SW480 (cell line): ENCODE measurements around the gene LRRC8D.
A peak's percentile ranks its signal among the peaks of the same experiment; 100 is the strongest.
"Not testable (repeated sequence)": the region's sequence is repeated elsewhere in the genome, so short reads cannot be mapped to it uniquely, and the experiment has no call there.

ENCODE experiments used
- DNase-seq: peaks from one replicate; pipeline ENCODE4 v3.0.0-alpha.2; 2016; ENCODE audit warnings: low spot score

Gene LRRC8D

DNA sequence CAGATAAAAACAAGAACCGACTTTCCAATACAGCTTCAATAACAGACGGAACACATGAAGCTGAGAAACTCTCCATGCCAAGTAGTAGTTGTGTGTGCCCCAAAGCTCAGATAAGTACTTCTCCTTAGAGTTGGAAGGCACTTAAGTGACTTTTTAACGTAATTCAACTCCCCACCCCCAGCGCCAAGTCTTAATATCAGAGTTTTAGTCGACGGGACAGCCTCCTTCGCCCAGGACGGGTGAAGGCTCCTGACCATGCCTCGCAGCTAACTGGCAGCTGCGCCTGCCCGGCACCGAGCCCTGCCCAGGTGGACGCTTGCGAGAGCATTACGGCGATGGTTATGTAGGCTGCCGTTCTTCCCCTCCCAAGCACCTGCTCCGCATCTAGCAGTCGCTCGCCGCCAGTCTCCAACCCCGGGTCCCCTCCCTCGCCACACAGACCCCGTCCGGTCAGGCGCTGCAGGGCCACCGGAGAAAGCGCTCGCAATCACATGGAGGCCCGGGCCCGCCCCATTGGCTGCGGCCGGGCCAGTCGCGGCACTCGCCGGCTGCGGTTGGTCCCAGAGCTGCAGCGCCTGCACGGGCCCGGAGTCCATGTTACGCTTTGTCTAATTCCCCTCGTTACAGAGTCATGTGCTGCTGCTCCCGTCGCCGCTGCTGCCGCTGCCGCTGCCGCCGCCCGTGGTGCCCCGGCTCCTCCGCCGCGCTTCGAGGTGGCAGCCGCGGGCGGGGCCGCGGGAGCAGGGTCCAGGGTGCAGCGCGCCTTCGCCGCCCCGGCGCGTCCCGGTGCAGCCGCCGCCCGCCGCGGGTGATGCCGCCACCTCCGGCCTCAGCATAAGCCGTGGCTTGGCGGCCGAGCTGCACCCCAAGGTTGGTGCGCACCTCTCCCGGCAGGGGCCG is at the start of gene LRRC8D:
Gene LRRC8D, plus strand, starts transcription at position 611 of the 900 bp plus-strand sequence. CDS start 112,037 bp downstream, outside the sequence.
- DNase-seq = peak; percentile 83

DNA sequence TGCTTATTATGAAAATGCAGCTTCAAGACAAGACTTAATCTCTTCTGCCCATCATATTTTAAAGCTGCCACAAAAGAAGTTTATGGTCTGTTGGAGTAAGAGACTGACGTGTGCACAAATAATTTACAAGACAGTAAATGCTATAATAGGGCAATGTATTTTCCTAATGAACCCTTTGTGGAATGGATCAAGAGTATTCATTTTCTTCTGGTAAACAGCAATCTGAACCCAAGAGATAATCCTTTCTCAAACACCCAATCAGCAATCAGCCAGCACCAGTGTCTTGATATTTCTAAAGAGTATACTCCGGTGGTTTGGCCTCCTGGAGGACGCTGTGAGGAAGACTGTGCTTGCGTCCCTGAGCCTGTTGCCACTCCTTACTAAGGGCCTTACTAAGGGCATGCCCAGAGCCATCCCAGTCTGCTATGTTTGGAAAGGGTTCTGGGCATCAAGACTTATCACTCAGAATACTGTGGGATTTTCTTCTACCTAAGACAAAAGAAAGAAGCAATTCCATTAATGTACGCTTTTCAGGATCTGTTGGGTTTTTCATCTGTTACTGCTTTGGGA is 48.8 kb upstream of the LRRC8D start:
- no peak for DNase-seq

GRCh38 chr1:89776104-89776503 is 44.7 kb upstream of the LRRC8D start:
- not testable (repeated sequence) for DNase-seq

DNA sequence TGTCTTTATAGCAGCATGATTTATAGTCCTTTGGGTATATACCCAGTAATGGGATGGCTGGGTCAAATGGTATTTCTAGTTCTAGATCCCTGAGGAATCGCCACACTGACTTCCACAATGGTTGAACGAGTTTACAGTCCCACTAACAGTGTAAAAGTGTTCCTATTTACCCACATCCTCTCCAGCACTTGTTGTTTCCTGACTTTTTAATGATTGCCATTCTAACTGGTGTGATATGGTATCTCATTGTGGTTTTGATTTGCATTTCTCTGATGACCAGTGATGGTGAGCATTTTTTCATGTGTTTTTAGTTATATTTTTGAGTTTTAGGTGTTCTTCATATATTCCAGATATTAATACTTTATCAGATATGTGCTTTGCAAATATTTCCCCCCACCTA is 43.6 kb upstream of the LRRC8D start:
- DNase-seq = not testable (repeated sequence)

GRCh38 chr1:89779151-89779940 is 41.5 kb upstream of the LRRC8D start:
- DNase-seq = no peak

DNA sequence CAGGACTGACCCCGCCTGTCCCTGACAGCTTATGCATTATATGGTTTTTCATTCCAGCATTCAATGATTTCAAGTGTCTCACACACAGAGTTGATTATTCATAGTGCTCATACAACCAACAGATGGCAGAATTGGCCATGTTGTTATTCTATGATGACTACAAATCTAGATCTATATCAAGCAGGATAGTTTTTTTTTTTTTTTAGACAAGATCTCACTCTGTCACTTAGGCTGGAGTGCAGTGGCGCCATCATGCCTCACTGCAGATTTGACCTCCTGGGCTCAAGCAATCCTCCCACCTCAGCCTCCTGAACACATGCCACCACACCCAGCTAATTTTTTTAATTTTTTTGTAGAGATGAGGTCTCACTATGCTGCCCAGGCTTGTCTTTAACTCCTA is 40.1 kb upstream of the LRRC8D start:
- DNase-seq = peak; percentile 61

- peak; percentile 63 for DNase-seq
Observed at GRCh38 chr1:89781494-89782126, 39.2 kb upstream of the LRRC8D start.

DNA sequence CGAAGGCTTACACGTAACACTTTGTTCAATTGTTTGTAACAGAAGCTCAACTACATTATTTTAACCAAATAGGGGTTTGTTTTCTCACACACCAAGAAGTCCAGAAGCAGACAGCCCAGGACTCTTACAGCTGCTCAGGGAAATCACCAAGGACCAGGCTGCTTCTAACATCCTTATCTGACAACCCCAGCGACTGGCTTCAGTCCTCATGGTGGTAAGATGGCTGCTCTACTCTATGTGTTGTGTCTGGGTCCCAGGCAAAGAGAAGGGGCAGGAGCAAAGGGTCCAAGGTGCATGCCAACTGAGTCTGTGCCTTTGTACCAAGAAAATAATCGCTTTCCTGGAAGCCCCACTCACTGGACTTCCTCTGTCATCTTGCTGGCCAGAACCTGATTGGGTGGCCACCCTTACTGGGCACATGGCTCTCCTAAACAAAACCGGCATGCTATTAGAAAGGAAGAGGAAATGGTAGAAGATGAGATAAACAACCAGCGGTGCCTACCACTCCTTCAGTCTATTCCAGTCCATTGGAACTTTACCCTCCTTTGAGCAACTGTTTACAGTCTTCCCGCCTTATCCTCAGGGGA is 34.1 kb upstream of the LRRC8D start:
- no peak for DNase-seq

GRCh38 chr1:89790592-89790991 is 30.2 kb upstream of the LRRC8D start:
- DNase-seq = no peak

GRCh38 chr1:89791064-89791726 is 29.6 kb upstream of the LRRC8D start:
- no peak for DNase-seq

DNA sequence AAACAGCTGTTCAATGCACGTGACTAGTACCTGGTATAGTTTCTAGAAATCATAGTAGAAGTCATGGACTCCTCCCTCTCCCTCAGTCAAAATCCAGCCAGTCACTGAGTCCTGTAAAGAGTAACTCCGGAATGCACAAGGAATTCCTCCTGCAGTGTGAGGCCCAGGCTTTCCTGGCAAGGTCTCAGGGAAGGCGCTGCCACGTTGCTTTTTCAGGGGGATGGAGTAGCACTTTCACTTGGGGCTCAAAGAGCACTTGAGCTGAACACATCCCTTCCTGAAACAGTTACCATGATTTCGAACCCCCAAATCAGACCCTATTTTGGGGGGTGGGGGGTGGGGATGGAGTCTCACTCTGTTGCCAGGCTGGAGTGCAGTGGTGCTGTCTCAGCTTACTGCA is 26.4 kb upstream of the LRRC8D start:
- DNase-seq = no peak

GRCh38 chr1:89795571-89795970 is 25.3 kb upstream of the LRRC8D start:
- not testable (repeated sequence) for DNase-seq

DNA sequence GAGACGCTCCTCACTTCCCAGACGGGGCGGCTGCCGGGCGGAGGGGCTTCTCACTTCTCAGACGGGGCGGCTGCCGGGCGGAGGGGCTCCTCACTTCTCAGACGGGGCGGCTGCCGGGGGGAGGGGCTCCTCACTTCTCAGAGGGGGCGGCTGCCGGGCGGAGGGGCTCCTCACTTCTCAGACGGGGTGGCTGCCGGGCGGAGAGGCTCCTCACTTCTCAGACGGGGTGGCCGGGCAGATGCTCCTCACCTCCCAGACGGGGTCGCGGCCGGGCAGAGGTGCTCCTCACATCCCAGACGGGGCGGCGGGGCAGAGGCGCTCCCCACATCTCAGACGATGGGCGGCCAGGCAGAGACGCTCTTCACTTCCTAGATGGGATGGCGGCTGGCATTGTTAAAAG is 23.0 kb upstream of the LRRC8D start:
- not testable (repeated sequence) for DNase-seq

DNA sequence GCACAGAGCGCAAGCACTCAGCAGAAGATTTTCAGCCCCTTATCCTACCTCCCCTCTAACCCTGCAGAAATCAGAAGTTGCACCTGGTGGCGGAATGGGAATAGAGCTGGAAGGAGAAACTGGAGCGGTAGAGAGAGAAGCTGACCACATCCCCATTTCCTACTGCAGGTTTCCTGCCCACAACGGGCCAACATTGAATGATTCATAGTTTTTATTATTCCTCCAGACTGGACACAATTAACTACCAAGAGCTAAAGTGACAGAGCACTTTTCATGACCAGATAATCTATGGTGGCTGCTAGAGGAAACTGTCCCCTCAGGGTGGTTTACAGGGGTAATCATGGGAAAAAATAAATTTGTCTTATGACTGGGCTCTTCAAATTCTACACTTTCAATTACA is 21.3 kb upstream of the LRRC8D start:
- DNase-seq = peak; percentile 42

DNA sequence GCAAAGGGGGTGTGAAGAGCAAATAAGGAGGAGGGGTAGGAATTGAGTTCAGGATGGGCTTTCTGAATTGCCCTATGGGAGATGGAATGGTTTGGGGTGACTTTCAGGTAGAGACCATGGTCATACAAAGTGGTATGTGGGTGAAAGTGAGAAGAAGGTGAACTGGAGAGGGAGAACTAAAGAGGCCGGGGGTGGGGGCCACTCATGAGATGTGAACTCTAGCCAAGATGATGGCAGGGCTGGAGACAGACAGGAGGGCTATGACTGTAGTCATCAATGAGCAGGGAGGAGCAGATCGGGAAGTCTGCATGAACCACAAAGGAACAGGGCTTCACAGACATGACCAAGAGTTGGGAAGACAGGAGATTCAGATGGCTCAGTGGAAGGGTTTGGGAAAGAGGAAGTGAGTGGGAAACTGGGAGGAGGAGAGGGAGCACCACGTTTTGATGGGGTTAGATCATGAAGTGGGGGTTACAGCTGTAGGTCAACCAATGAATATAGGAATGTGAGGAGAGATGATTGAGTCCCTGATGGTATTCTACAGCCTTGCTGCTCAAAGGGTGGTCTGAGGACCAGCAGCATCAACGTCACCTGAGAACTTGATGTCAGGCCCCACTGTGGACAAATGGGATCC is 20.7 kb upstream of the LRRC8D start:
- DNase-seq = no peak

DNA sequence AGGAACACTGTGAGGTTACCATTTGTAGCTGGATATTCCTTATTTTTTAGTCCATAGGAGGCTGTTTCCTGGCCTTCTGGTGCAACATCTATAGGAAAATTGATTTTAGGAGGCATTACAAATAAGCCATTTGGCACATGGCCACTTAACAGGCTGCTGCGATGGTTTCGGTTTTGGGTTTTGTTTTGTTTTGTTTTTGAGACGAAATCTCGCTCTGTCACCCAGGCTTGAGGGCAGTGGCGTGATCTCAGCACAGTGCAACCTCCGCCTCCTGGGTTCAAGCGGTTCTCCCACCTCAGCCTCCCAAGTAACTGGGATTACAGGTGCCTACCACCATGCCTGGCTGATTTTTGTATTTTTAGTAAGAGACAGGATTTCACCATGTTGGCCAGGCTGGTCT is 20.1 kb upstream of the LRRC8D start:
- no peak for DNase-seq

DNA sequence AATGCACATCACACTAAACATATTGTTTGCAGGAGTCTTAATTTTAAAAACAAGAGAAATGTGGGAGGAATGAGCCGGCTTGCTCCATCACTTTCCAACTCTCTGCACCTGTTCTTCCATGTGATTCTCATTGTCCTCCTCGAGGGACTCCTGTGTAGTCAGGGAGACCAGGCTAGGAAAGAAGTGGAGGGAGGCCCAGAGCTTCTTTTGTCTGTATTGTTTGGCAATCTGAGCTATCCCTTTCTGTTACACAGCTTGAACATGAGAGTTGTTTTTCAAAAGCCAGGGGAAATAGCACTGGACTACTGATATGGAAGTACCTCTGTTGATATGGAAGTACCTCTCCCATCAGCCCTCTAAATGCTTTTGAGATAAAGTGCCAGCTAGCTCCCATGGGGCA is 18.8 kb upstream of the LRRC8D start:
- no peak for DNase-seq

- no peak for DNase-seq
Observed at GRCh38 chr1:89802841-89803240, 18.0 kb upstream of the LRRC8D start.

GRCh38 chr1:89804642-89805237 is 16.1 kb upstream of the LRRC8D start:
- DNase-seq = peak; percentile 70

DNA sequence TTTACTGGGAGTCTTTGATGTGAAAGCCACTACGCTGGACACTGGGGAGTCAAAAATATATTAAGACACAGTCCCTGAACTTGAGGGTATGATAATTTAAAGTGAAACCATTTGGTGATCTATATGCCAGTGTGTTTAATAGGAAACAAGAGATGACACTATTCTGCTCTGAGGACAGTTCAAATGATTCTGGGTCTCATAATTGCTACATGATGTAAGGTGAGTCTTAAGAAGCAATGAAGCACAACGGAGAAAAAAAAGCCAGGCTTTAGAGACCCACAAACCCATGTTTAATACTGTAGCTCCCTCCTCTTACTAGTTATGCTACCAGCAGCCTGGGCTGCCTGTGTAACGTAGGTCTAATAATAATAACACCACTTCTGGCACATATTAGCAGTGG is 14.2 kb upstream of the LRRC8D start:
- DNase-seq = no peak
